GM15510 (cell line): ENCODE results near the gene KIF23.

ENCODE experiments used
- POLR2A ChIP-seq: IDR thresholded peaks from 3 replicates; pipeline ENCODE4 v1.6.1; 2011; ENCODE audit warnings: borderline replicate concordance; ENCODE audit not compliant: insufficient read length; ENCODE audit errors: extremely low read depth

The KIF23 gene

DNA sequence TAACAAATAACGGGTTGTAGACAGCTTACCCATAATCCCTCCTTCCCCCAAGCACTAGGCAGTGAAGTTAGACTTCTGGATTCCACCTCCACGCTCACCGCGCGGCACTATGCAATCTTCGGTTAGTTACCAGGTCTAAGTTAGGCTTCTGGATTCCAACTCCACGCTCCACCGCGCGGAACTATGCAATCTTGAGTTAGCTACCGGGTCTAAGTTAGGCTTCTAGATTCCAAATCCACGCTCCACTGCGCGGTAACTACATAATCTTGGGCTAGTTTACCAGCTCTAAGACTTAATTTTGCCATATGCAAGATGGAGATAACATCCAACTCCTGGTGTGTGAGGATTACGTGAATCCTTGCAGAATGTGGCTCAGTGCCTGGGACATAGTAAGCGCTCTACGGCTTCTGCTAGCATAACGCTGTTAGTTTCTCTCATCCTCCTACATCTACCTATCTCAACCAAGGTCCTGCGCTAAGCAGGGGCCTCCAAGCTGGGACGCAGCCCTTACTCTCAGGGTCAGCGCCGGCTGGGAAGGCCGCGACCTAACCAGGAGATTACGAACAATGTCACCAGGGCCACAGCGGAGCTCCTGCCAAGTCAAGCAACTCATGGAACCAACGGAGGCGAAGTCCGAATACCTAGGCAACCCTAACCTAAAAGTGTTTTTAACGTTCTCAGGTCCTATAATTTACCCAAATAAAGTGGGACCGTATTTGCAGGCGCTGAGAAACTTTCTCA lies 38.0 kb downstream of the KIF23 start:
- no peak for TF ChIP-seq POLR2A

DNA sequence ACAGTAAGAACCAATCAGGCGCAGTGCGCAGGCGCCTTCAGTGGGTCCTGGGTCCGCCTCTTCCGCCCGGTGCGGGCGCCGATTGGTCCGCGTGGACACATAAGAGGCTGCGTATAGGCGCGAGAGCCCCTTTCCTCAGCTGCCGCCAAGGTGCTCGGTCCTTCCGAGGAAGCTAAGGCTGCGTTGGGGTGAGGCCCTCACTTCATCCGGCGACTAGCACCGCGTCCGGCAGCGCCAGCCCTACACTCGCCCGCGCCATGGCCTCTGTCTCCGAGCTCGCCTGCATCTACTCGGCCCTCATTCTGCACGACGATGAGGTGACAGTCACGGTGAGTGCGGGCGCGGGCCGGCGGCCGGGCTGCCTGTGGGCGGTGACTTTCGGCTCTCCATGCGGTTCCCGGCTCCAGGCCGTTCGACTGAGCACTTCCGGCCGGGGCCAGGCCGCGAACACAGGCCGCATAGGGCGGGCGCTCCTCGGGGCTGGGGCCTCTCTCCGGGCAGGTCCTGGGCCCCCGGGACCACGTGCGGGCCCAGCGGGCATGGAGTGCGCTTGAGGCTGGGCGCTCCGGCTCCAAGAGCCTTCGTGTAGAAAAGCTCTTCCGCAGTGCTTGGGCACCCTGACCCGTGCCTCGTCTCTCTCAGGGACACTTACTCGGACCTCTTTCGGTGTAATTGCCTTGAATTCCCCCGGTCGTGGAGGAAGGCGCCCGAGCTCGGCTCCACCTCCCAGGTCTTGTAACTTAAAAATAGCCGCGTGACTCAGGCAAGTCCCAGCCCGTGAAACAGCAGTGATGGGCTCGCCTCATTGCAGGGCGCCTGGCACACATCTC lies 38.8 kb downstream of the KIF23 start, which contains the start of gene RPLP1:
TSS of gene RPLP1 (plus strand) at position 127 of the 830 bp plus-strand sequence. CDS start at position 258, 131 bp downstream.
- TF ChIP-seq POLR2A, result peak; percentile 100

DNA sequence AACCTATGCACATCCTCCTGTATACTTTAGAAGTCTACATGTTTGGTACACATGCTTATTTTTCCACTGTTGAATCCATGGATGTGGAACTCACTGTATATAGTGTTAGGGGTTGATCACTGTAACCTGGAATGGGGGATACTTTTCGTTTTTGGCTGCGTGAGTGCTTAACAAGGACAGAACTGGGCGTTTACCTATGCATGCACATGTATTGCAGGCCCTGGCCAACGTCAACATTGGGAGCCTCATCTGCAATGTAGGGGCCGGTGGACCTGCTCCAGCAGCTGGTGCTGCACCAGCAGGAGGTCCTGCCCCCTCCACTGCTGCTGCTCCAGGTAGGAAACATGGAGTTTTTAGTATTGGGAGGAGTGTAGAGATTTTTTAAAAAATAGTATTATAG lies 40.8 kb downstream of the KIF23 start:
- TF ChIP-seq POLR2A, result no peak

DNA sequence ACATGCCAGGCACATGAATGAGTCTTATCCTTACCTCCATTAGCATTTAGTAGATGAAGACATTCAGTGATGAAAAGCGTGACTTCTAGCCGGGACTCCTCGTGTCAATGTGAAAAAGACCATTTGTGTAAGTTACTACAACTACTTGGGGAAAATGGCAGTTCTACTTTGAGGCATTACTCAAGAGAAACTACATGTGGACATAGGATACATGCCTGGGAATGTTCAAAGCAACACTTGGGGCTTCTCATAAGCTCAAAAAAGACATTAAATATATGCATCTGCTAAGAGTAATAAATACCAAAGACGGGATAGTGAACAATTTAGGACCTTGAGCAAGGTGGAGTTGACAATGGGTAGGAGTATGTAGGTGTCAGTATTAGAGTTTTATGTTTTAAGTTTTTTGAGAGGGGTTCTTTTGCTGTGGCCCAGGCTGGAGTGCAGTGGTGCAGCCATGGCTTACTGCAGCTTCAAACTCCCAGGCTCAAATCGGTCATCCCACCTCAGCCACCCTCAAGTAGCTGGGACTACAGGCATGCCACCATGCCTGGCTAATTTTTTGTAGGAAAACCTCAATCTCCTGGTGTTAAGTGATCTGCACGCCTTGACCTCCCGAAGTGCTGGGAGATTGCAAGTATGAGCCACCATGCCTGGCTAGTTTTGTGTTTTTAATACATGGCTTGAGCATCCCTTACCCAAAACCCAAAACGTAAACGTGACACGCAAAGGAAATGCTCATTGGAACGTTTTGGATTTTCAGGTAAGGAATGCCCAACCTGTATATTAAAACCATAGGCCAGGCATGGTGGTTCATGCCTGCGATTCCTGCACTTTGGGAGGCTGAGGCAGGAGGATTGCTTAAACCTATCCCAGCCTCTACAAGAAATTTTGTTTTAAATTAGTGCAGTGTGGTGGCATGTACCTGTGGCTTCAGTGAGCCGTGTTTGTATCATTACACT lies 42.3 kb downstream of the KIF23 start:
- TF ChIP-seq POLR2A, result peak; percentile 45

DNA sequence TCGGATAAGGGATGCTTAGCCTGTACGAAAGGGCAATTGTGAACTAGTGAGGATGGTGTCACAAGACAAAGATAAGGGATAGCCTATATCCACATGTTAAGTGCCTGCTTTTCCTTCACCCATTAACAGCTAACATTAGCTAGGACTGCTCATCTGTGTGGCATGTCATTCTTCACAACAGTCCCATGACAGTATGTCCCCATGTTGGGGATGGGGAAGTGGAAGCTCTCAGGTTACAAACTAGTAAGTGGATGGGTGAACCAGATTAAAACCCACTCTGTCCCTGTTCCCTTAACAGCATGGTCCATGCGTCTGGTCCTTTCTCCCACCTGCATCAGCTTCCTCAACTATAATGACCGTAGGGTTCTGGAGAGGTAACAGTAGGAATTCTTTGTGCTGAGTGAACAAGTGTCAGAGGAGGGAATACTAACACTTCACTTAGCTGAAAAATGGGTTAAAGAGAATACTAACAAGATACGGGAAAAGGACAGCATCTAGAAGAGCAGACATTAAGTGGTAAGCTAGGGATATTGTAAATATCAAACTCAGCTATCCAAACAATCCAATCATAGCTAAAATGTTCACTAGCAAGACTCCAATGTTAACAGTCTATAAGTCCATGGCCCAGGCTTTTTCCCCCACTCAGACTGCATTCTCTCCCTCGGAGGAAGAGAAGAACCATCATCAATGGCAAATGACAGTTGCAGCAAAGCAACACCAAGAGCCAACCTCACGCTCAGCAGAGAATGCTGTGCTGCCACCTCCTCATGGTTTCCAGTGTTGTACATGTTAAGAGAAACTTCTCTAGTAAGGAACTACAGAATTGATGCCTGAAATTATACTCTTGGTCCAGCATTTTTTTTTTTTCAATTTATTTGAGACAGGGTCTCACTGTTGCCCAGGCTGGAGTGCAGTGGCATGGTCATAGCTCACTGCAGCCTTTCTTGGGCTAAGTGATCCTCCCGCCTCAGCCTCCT lies 43.4 kb downstream of the KIF23 start:
- no peak for TF ChIP-seq POLR2A

DNA sequence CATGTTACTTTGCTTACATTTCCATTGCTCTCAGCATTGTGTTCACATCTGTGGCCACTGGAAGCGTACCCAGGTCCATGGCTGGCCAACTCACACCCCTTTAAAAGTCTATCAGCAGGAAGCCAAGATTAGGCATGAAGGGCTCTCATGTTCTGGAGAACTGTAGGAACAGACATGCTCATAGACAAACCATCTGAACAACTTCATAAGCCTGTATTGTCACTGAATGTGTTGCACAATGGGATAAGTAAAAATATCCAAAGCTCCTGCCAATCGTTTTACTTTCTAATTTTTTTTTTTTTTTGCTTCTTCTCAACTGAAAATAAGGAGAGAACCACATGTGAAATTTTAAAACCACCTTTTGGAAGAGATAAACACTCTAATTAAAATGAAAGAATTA lies 44.9 kb downstream of the KIF23 start:
- TF ChIP-seq POLR2A, result no peak

DNA sequence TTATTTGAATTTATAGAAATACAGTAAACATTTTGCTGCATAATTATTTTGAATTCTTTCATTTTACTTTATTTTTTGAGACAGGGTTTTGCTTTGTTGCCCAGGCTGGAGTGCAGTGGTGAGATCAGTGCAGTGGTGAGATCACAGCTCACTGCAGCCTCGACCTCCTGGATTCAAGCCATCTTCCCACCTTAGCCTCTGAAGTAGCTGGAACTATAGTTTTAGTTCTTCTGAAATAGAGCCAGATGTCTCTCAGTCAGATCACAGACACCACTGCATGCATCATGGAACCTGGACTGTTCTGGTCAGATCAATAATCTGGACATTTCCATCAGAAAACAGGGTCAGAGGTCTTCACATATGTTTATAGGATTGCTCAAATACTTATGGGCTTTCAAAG lies 46.3 kb downstream of the KIF23 start:
- no peak for TF ChIP-seq POLR2A

DNA sequence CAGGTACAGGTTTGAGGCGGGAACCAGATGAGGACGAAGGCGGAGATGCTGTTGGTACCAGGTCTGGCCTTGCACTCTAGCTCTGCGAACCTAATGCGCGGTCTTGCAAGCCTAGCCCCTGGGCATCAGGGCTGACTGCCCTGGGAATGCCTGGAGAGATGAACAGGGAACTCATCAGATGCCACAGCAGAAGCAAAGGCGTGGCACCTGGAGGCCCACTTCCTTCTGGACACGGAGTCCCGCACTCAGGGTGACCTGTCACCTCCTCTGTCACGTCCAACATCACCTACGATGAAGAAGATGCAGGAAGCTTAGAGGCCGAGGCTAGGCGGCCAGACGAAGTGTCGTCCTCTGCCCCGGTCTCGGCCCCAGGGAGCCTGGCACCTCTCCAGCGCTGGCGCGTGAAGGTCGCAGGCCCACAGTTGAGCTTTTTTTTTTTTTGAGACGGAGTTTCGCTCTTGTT lies 47.9 kb downstream of the KIF23 start:
- TF ChIP-seq POLR2A, result no peak

DNA sequence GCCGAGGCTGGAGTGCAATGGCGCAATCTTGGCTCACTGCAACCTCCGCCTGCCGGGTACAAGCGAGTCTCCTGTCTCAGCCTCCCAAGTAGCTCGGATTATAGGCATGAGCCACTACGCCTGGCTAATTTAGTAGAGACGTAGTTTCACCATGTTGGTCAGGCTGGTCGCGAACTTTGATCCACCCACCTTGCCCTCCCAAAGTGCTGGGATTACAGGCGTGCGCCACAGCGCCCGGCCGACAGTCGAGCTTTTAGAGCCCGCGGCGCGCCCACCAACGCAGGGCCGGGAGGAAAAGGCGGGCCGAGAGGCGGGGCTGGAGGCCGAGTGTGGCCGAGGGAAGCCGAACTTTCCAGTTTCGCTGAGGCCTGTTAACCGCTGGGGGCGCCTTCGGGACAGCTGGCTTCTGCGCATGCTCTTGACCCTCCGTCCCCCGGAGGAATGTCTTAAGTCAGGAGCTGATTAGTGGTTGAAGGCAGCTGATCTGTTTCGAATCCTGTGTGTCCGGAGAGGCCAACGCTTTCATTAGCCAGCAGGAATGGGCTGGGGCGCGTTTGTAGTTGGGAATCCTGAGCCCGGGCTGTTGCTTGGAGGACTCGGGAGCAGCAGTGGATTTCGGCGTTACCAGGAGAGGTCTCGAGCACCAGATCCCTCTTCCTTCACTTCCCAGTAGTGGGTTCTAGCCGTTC lies 48.5 kb downstream of the KIF23 start:
- TF ChIP-seq POLR2A, result peak; percentile 54

DNA sequence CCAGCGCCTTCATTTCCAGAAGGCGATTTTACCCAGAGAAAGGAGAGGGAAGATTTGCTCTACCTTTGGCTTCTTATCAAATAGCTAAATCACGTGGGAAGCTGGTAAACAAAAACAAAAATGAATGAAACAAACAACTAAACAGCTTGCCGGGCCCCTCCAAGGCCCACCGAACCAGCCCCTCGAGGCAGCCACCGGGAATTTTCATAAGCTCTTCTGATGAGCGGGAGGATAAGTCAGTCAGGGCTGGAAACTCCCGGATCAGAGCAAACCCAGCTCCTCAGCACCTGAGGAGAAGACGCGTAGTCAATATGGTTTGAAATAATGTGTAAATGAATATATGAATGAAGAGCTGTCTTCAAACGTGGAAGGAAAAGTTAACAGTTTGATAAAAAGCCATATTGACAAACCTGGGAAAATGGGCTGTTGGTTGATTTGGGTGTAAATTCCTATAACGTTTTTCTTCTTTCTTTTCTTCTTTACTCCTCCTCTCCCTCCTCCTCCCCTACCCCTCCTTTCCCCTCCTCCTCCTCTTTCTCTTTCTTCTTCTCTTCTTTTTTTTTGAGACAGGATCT lies 49.1 kb downstream of the KIF23 start:
- TF ChIP-seq POLR2A, result no peak

DNA sequence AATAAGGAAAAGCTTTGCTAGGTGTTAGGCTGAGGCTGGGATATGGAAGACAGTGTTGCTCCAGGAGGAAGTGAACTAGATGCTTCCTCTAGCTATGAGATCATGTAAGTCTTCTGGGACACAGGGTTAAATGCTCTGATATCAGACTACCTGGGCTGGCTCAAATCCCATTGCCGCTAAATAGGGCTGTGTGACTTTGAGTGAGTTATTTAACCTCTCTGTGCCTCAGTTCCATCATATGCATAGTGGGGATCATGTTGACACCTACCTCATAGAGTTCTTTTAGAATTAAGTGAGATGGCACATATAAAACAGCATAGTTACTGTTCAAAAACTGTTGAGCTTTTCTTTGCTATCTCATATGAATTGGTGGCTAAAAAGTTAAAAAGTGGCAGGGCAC lies 51.1 kb downstream of the KIF23 start:
- TF ChIP-seq POLR2A, result no peak

DNA sequence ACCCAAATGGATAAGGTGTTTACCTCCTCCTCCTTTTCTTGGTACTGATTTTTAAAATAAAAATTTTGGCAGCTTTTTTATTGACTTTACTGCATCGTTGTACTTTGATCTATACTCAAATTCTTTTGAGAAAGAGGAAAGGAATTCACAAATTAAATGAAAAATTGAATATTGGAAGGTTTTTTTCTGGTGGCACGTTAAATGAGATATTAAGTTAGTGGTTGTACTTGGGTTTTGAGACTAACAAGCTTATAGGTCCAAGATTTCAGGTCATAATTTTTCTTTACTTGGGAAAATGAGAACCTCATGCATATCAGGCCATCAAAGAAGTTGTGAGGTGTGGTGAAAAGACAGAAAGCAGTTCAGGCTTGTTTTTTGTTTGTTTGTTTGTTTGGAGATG lies 52.6 kb downstream of the KIF23 start:
- no peak for TF ChIP-seq POLR2A

DNA sequence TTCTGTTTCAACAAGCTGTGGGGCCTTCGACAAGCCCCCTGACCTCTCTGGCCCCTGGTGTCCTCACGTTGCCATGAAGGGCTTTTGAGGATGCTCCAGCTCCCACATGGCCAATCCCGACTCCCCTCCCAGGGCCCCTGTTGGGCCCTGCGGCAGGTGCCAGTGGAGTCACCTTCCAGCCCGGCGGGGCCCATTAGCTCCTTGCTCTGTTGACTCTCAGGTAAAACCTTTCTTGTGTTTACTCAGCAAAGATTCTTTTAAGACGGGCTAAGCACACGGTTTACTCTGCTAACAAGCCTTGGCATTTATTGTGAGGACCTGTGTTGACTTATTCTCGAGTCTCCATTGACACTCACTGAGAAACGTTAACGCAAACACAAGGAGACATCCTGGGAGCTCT lies 53.5 kb downstream of the KIF23 start:
- no peak for TF ChIP-seq POLR2A
